ENCODE results near the gene MPG.

DNA sequence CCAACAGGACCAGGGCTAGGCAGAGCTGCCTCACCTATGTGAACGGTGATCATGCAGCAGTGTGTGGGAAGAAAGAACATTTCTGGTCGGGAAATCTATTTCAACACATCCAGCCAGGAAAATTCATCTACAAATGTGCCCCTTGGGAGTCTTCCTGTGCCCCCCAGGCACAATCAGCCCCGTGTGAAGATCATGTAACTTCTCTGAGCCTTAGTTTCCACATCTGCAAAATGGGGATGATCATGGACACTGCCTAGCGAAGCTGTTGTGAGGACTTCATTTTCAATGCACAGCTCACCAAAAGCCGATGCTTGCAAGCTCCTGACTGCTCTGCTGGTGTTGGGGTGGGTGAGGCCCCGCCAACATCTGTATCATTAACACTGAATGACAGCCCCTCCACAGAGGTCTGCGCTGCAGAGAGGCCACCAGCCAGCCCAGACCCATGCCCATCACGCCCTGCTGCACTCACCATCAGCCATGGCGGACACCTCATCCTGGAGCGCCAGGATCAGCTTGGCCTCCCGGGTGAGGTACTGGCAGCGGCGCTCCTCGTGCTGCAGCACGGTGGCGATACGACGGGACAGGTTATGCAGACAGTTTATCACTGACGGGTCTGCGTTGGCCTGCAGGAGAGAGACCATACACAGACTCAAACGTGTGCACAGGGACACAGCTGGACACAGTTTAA lies 34.3 kb downstream of the MPG start:
- TF ChIP-seq, protein P1, sequence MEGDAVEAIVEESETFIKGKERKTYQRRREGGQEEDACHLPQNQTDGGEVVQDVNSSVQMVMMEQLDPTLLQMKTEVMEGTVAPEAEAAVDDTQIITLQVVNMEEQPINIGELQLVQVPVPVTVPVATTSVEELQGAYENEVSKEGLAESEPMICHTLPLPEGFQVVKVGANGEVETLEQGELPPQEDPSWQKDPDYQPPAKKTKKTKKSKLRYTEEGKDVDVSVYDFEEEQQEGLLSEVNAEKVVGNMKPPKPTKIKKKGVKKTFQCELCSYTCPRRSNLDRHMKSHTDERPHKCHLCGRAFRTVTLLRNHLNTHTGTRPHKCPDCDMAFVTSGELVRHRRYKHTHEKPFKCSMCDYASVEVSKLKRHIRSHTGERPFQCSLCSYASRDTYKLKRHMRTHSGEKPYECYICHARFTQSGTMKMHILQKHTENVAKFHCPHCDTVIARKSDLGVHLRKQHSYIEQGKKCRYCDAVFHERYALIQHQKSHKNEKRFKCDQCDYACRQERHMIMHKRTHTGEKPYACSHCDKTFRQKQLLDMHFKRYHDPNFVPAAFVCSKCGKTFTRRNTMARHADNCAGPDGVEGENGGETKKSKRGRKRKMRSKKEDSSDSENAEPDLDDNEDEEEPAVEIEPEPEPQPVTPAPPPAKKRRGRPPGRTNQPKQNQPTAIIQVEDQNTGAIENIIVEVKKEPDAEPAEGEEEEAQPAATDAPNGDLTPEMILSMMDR (IDR thresholded peaks at IDR 0.05), result no peak
- TF ChIP-seq POLR2AphosphoS5 (IDR thresholded peaks at IDR 0.05), result no peak
- no peak for TF ChIP-seq POLR2A (IDR thresholded peaks at IDR 0.05)
